Heart left ventricle (tissue), 13 donors: Measurements from ENCODE around the gene KRT71.

ENCODE experiments used
- POLR2A ChIP-seq, 2 donors: fragments of 450-650 bp; IDR thresholded peaks; one replicate each; pipeline ENCODE4 v1.6.1; 2017; ENCODE audit warnings: antibody characterized with exemption in 2 of 2, mild to moderate bottlenecking in 2 of 2, moderate library complexity in 2 of 2
- TF ChIP-seq, protein P1 (sequence below), 12 donors: fragments of 200-600 bp; sonication (generic) in 4 of 12; IDR thresholded peaks; one replicate each; pipeline versions ENCODE4 v1.5.0 to v1.8.0; 2018 to 2022; ENCODE audit warnings: antibody characterized with exemption in 12 of 12, mild to moderate bottlenecking in 5 of 12
- donor health status: ischemic (EF 13 %, LVEDD 7.1; RV severe dilation, severe dysfunction).
- donor health status: DM: no; HTN: yes; CAD: no.
- donor health status: DM: no; HTN: no; CAD: no.
- donor health status: ischemic (EF 25% LVEDD 6.9; RV normal size, moderate dysfunction).
- donor health status: ischemic (EF 25% LVEDD 5.7; RV mildly dilated, moderate dysfunction).
- donor health status: ischemic (EF 35%, LVEDD 5.7; RV mildly dilated, moderate dysfunction).
- donor health status: nonischemic (EF 11% LVEDD 7.7; RV severe dilation, severe dysfunction).
- donor health status: DM: yes; HTN: yes; CAD: no.
- donor health status: PGD.
- donor health status: ischemic (EF 29% LVEDD 5.4; RV normal size, mild dysfunction).
- donor health status: nonischemic (EF 23%, LVEDD 6.1; RV moderate dilation, normal function).

- TF ChIP-seq, protein P1, sequence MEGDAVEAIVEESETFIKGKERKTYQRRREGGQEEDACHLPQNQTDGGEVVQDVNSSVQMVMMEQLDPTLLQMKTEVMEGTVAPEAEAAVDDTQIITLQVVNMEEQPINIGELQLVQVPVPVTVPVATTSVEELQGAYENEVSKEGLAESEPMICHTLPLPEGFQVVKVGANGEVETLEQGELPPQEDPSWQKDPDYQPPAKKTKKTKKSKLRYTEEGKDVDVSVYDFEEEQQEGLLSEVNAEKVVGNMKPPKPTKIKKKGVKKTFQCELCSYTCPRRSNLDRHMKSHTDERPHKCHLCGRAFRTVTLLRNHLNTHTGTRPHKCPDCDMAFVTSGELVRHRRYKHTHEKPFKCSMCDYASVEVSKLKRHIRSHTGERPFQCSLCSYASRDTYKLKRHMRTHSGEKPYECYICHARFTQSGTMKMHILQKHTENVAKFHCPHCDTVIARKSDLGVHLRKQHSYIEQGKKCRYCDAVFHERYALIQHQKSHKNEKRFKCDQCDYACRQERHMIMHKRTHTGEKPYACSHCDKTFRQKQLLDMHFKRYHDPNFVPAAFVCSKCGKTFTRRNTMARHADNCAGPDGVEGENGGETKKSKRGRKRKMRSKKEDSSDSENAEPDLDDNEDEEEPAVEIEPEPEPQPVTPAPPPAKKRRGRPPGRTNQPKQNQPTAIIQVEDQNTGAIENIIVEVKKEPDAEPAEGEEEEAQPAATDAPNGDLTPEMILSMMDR (IDR thresholded peaks at IDR 0.05) = no peak
- TF ChIP-seq POLR2A (IDR thresholded peaks at IDR 0.05) = no peak
Measured at GRCh38 chr12:52552055-52552454, 890 bp downstream of the KRT71 start.
